ENCODE data around the gene CPAMD8. TPM values are rescaled to one million over a fixed set of nuclear protein-coding genes. Genes with fewer than 3 reads are reported as not detected.

CPAMD8 gene
- total and polyA plus RNA-seq, 2 donors (not counting 3 experiments of a cell fraction or from before 2014, with no cell fraction given): 2.2 to 3.9 TPM

DNA sequence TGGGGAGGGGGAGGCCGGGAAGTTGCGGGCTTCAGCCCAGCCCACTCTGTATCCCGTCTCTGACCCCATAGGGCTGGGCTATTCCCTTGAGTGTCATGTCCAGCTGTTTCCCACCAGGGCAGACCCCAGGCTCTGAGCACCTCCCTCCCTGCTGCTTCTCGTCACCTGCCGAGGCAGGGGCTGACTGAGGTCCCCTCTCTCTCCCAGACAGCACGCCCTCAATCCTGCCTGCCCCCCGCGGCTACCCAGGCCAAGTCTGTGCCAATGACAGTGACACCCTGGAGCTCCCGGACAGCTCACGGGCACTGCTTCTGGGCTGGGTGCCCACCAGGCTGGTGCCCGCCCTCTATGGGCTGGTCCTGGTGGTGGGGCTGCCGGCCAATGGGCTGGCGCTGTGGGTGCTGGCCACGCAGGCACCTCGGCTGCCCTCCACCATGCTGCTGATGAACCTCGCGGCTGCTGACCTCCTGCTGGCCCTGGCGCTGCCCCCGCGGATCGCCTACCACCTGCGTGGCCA is 137.2 kb downstream of the CPAMD8 start:
- H2AFZ ChIP-seq (ENCODE audit: low read depth, low read length): peak overlapping the region; percentile 17
- BruUV-seq (replicated peaks): no TSS peak
- intact Hi-C loops (cut with micrococcal nuclease): loop anchor here (5.0 kb wide), 1 partner anchor 37 kb away; no protein-coding TSS in a partner anchor
- no peak overlapping the region for H3K27ac ChIP-seq (ENCODE audit: insufficient read depth, low read depth, low read length)
- POLR2A ChIA-PET: no interaction called here
- H3K79me2 ChIP-seq (ENCODE audit: control insufficient read depth, insufficient read depth, low read length): no peaks in the 10 kb centered on the region
- H3K4me3 ChIP-seq (replicated peaks in 1 of 3; ENCODE audit: insufficient read depth in 1 of 3, low read depth in 1 of 3, low read length in 3 of 3): no peak overlapping the region
- H4K20me1 ChIP-seq (replicated peaks; ENCODE audit: control insufficient read depth, extremely low read depth, insufficient read depth, low read length): no peaks in the 10 kb centered on the region
- DNase-seq (ENCODE audit: low read depth, low spot score) (no peak), FAIRE-seq (no peak)
- H3K4me1 ChIP-seq (ENCODE audit: control insufficient read depth, extremely low read depth, insufficient read depth, low read length): peaks cover 14% of the 10 kb centered on the region
- no peaks in the 10 kb centered on the region for H3K9me1 ChIP-seq (replicated peaks; ENCODE audit: control insufficient read depth, extremely low read depth, insufficient read depth, low read length)
- no peaks in the 10 kb centered on the region for H3K27me3 ChIP-seq (ENCODE audit: control insufficient read depth in 2 of 2, insufficient read depth in 2 of 2, low read length in 2 of 2)
- no peaks in the 10 kb centered on the region for H3K9me3 ChIP-seq (replicated peaks; ENCODE audit: control insufficient read depth, insufficient read depth, low read length)
- dilution Hi-C loops (cut with MboI; ENCODE audit: extremely low pct_ligation_motif_present, low sequenced_read_pairs): no loop called here
- CTCF ChIA-PET: no interaction called here
- no peaks in the 10 kb centered on the region for H3K36me3 ChIP-seq (ENCODE audit: control insufficient read depth in 2 of 2, extremely low read depth in 1 of 2, insufficient read depth in 2 of 2, low read length in 2 of 2)
- TF ChIP-seq POLR2AphosphoS5 (IDR thresholded peaks at IDR 0.05; ENCODE audit: insufficient read depth, low read depth, low read length): no peak
- TF ChIP-seq, protein P1, sequence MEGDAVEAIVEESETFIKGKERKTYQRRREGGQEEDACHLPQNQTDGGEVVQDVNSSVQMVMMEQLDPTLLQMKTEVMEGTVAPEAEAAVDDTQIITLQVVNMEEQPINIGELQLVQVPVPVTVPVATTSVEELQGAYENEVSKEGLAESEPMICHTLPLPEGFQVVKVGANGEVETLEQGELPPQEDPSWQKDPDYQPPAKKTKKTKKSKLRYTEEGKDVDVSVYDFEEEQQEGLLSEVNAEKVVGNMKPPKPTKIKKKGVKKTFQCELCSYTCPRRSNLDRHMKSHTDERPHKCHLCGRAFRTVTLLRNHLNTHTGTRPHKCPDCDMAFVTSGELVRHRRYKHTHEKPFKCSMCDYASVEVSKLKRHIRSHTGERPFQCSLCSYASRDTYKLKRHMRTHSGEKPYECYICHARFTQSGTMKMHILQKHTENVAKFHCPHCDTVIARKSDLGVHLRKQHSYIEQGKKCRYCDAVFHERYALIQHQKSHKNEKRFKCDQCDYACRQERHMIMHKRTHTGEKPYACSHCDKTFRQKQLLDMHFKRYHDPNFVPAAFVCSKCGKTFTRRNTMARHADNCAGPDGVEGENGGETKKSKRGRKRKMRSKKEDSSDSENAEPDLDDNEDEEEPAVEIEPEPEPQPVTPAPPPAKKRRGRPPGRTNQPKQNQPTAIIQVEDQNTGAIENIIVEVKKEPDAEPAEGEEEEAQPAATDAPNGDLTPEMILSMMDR (IDR thresholded peaks at IDR 0.05; ENCODE audit: extremely low read depth in 1 of 2, insufficient read depth in 1 of 2, low read depth in 1 of 2, low read length in 2 of 2): peak in 1 of 2 donors; percentile 7
- no peak overlapping the region for H3K4me2 ChIP-seq (ENCODE audit: insufficient read depth, low read length)
- H3K9ac ChIP-seq (replicated peaks; ENCODE audit: extremely low read depth, insufficient read depth, low read length): peak overlapping the region; percentile 17

DNA sequence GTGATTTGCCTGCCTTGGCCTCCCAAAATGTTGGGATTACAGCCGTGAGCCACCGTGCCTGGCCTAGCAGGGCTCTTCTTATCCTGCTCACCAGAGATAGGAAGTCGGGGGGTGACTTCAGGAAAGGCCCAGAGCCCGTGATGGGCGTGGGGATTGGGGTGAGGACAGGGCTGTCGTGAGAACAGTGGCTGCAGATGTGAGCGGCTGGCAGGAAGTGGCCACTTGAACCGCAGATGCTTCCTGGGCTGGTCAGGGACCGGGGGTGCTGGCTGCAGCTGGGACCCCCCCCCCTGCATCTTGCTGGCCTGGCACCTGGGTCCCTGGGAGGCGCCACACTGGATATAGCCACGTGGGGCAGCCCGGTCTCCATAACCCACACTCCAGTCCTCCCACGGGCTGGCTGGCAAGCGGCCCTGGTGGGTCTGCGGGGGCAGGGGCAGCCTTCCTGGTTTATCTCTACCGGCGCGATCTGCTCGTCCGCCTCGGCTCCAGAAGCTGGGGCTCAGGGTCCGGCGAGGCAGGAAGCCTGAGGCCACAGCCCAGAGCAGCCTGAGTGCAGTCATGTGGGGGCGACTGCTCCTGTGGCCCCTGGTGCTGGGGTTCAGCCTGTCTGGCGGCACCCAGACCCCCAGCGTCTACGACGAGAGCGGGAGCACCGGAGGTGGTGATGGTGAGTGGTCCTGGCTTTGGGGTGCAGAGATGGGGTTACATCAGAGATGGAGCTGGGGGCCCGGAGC is 137.8 kb downstream of the CPAMD8 start, which contains the start of gene F2RL3:
F2RL3 (plus strand) TSS at position 371 of the 737 bp plus-strand sequence; CDS start at position 562, 191 bp downstream.
- dilution Hi-C loops (cut with MboI; ENCODE audit: extremely low pct_ligation_motif_present, low sequenced_read_pairs): no loop called here
- H3K9ac ChIP-seq (replicated peaks; ENCODE audit: extremely low read depth, insufficient read depth, low read length): peak within 1 kb of the TSS; percentile 17
- ChIA-PET CTCF (interaction anchor here (1.0 kb wide), 1 partner anchor 394 kb away, joined by 3 read pairs; no protein-coding TSS in a partner anchor), POLR2A (no interaction called here)
- FAIRE-seq (peak; percentile 57), DNase-seq (ENCODE audit: low read depth, low spot score) (peak; percentile 73)
- H3K27ac ChIP-seq (ENCODE audit: insufficient read depth, low read depth, low read length): peak within 1 kb of the TSS; percentile 40
- TSS peak; percentile 29 for BruUV-seq (replicated peaks)
- H4K20me1 ChIP-seq (replicated peaks; ENCODE audit: control insufficient read depth, extremely low read depth, insufficient read depth, low read length): no peaks in the 10 kb centered on the region
- intact Hi-C loops (cut with micrococcal nuclease): loop anchor here (1.0 to 5.0 kb wide), 4 partner anchors 9 to 36 kb away; no protein-coding TSS in a partner anchor
- H3K9me3 ChIP-seq (replicated peaks; ENCODE audit: control insufficient read depth, insufficient read depth, low read length): no peaks in the 10 kb centered on the region
- no peaks in the 10 kb centered on the region for H3K9me1 ChIP-seq (replicated peaks; ENCODE audit: control insufficient read depth, extremely low read depth, insufficient read depth, low read length)
- no peaks in the 10 kb centered on the region for H3K36me3 ChIP-seq (ENCODE audit: control insufficient read depth in 2 of 2, extremely low read depth in 1 of 2, insufficient read depth in 2 of 2, low read length in 2 of 2)
- H3K4me1 ChIP-seq (ENCODE audit: control insufficient read depth, extremely low read depth, insufficient read depth, low read length): peaks cover 14% of the 10 kb centered on the region
- H2AFZ ChIP-seq (ENCODE audit: low read depth, low read length): peak within 1 kb of the TSS; percentile 17
- no peaks in the 10 kb centered on the region for H3K27me3 ChIP-seq (ENCODE audit: control insufficient read depth in 2 of 2, insufficient read depth in 2 of 2, low read length in 2 of 2)
- no peaks in the 10 kb centered on the region for H3K79me2 ChIP-seq (ENCODE audit: control insufficient read depth, insufficient read depth, low read length)
- no peak within 1 kb of the TSS for H3K4me3 ChIP-seq (replicated peaks in 1 of 3; ENCODE audit: insufficient read depth in 1 of 3, low read depth in 1 of 3, low read length in 3 of 3)
- TF ChIP-seq POLR2AphosphoS5 (IDR thresholded peaks at IDR 0.05; ENCODE audit: insufficient read depth, low read depth, low read length) (peak; percentile 56), MYC (IDR thresholded peaks at IDR 0.05; ENCODE audit: low read depth, low read length) (no peak), FOS (IDR thresholded peaks at IDR 0.05; ENCODE audit: borderline replicate concordance, insufficient read depth, low read length) (peak; percentile 11), POLR2A (IDR thresholded peaks at IDR 0.05; ENCODE audit: low read depth, low read length) (no peak), EZH2 (IDR thresholded peaks at IDR 0.05; ENCODE audit: borderline replicate concordance, low read depth, low read length, severe bottlenecking) (no peak), GATA2 (IDR thresholded peaks at IDR 0.05; ENCODE audit: insufficient read depth, insufficient read length, low read depth, low read length) (peak; percentile 17)
- TF ChIP-seq, protein P2, sequence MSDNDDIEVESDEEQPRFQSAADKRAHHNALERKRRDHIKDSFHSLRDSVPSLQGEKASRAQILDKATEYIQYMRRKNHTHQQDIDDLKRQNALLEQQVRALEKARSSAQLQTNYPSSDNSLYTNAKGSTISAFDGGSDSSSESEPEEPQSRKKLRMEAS (IDR thresholded peaks at IDR 0.05; ENCODE audit: insufficient read depth, insufficient read length): peak; percentile 58
- H3K4me2 ChIP-seq (ENCODE audit: insufficient read depth, low read length): no peak within 1 kb of the TSS

All from endothelial cell of umbilical vein (primary cell).